ENCODE measurements around the gene EML4. TPM values are rescaled to one million over a fixed set of nuclear protein-coding genes. Genes with fewer than 3 reads are reported as not detected.

Gene EML4
- total and polyA plus RNA-seq, 10 of the 15 experiments (the other 5 are each of a cell fraction or from before 2014, with no cell fraction given), result 23.1 to 91.3 (median 77.4) TPM

GRCh38 chr2:42169100-42169873 is at the start of gene EML4 (continued):
- no peak for TF ChIP-seq SREBF1 (IDR thresholded peaks at IDR 0.05; ENCODE audit: low read length)
- TF ChIP-seq ZBTB40 (IDR thresholded peaks at IDR 0.05; ENCODE audit: borderline replicate concordance), result no peak
- TF ChIP-seq ZSCAN29 (IDR thresholded peaks at IDR 0.05), result no peak
- no peak for TF ChIP-seq STAT1 (conservative IDR thresholded peaks at IDR 0.05)
- TF ChIP-seq BMI1 (IDR thresholded peaks at IDR 0.05; ENCODE audit: borderline replicate concordance), result no peak
- no peak for TF ChIP-seq SIN3A (IDR thresholded peaks at IDR 0.05; ENCODE audit: low read depth, low read length)
- TF ChIP-seq TBL1XR1 (IDR thresholded peaks at IDR 0.05; ENCODE audit: low read depth, low read length), result no peak
- TF ChIP-seq SPI1 (IDR thresholded peaks at IDR 0.05; ENCODE audit: borderline replicate concordance, insufficient read depth, low read depth, low read length), result no peak
- no peak for TF ChIP-seq MTA2 (IDR thresholded peaks at IDR 0.05; ENCODE audit: low read depth)
- no peak for TF ChIP-seq TCF7 (IDR thresholded peaks at IDR 0.05; ENCODE audit: borderline replicate concordance)
